Smooth muscle cell (in vitro differentiated cells): ENCODE data around the gene CCDC196. TPM values are rescaled to one million over a fixed set of nuclear protein-coding genes. Genes with fewer than 3 reads are reported as not detected.
A peak's percentile ranks its signal among the peaks of the same experiment; 100 is the strongest.

Experiments used
- DNase-seq: peaks from one replicate; lab custom pipeline; 2025; ENCODE audit not compliant: unreplicated experiment; lab: John Stamatoyannopoulos, UW
- H2AFZ ChIP-seq: fragments of 200-600 bp; sonication (generic); 2 replicates; pipeline ENCODE4 v1.6.0; 2016; ENCODE audit warnings: antibody characterized with exemption, low read depth, mild to moderate bottlenecking
- H3F3A ChIP-seq: fragments of 200-600 bp; sonication (generic); 2 replicates; pipeline ENCODE4 v1.6.0; 2017; ENCODE audit warnings: antibody characterized with exemption, low read depth
- H3K27ac ChIP-seq: fragments of 200-600 bp; sonication (generic); 2 replicates; pipeline ENCODE4 v1.5.1; 2016; ENCODE audit warnings: low read depth, mild to moderate bottlenecking
- H3K27me3 ChIP-seq: fragments of 200-600 bp; sonication (generic); 2 replicates; pipeline ENCODE4 v1.6.1; 2016; ENCODE audit warnings: low read depth, mild to moderate bottlenecking
- H3K36me3 ChIP-seq: fragments of 200-600 bp; sonication (generic); 2 replicates; pipeline ENCODE4 v1.5.1; 2016; ENCODE audit warnings: low read depth
- H3K4me1 ChIP-seq: fragments of 200-600 bp; sonication (generic); 2 replicates; pipeline ENCODE4 v1.5.1; 2016; ENCODE audit warnings: low read depth
- H3K4me2 ChIP-seq: fragments of 200-600 bp; sonication (generic); 2 replicates; pipeline ENCODE4 v1.6.0; 2016; ENCODE audit warnings: mild to moderate bottlenecking
- H3K4me3 ChIP-seq: fragments of 200-600 bp; sonication (generic); 2 replicates; pipeline ENCODE4 v1.5.1; 2016; ENCODE audit warnings: mild to moderate bottlenecking
- H3K79me2 ChIP-seq: fragments of 200-600 bp; sonication (generic); 2 replicates; pipeline ENCODE4 v1.6.0; 2016; ENCODE audit warnings: low read depth, mild to moderate bottlenecking
- H3K9ac ChIP-seq: fragments of 200-600 bp; sonication (generic); 2 replicates; pipeline ENCODE4 v1.6.0; 2016; ENCODE audit warnings: low read depth
- H3K9me3 ChIP-seq: fragments of 200-600 bp; sonication (generic); replicated peaks from 2 replicates; pipeline ENCODE4 v1.5.1; 2016; ENCODE audit warnings: low read depth
- H4K20me1 ChIP-seq: fragments of 200-600 bp; sonication (generic); 2 replicates; pipeline ENCODE4 v1.6.0; 2016; ENCODE audit warnings: low read depth
- CTCF ChIP-seq: fragments of 200-600 bp; sonication (generic); IDR thresholded peaks from 2 replicates; pipeline ENCODE4 v1.5.1; 2017; ENCODE audit warnings: borderline replicate concordance, mild to moderate bottlenecking, antibody characterized with exemption; ENCODE audit not compliant: insufficient read depth, poor library complexity, severe bottlenecking
- WGBS: methylation state at CpG from one replicate; pipeline ENCODE4 v1.1.7; 2016; ENCODE audit warnings: low lambda C conversion rate; 5-methylcytosine and 5-hydroxymethylcytosine counted together
- polyA plus RNA-seq: library from polyadenylated mRNA; unstranded; fragments of >200 nt; fragmentation: Nextera tagmentation; extraction: Ambion mirVana; gene quantifications from 2 replicates; pipeline ENCODE4 v1.2.1, GENCODE V29; 2016
- total RNA-seq: library from RNA; depleted of rRNA; stranded (reverse); fragments of >200 nt; gene quantifications from 2 replicates; pipeline ENCODE4 v1.2.3, GENCODE V29; 2014

CCDC196 gene
- total and polyA plus RNA-seq, 2 experiments from 2014 or later = not detected

GRCh38 chr14:66508547-66508845 lies 22.3 kb downstream of the CCDC196 start:
- Histone ChIP-seq H3K4me1 (peaks cover 6% of the 10 kb centered on the region), H3K4me3 (peak overlapping the region; percentile 84), H3K36me3 (no peaks in the 10 kb centered on the region), H3K27ac (peak overlapping the region; percentile 54), H3K27me3 (peaks cover 22% of the 10 kb centered on the region), H3F3A (peaks cover 4% of the 10 kb centered on the region), H3K79me2 (peaks cover 33% of the 10 kb centered on the region), H2AFZ (peak overlapping the region; percentile 100), H3K4me2 (peak overlapping the region; percentile 97), H3K9ac (no peak overlapping the region), H4K20me1 (peaks cover 40% of the 10 kb centered on the region), H3K9me3 (no peaks in the 10 kb centered on the region)
- TF ChIP-seq CTCF = no peak
- 1% methylated on average over 18 of the region's 19 CpGs for WGBS
- DNase-seq = no peak

- Histone ChIP-seq H3K36me3 (no peaks in the 10 kb centered on the region), H3K9ac (no peak overlapping the region), H3K4me1 (peaks cover 6% of the 10 kb centered on the region), H3K27ac (peak overlapping the region; percentile 54), H3K9me3 (no peaks in the 10 kb centered on the region), H3F3A (peaks cover 4% of the 10 kb centered on the region), H2AFZ (peak overlapping the region; percentile 100), H3K27me3 (peaks cover 22% of the 10 kb centered on the region), H3K4me3 (peak overlapping the region; percentile 84), H3K79me2 (peaks cover 38% of the 10 kb centered on the region), H3K4me2 (peak overlapping the region; percentile 97), H4K20me1 (peaks cover 40% of the 10 kb centered on the region)
- no peak for TF ChIP-seq CTCF
- DNase-seq = peak; percentile 21
- WGBS = under 1% methylated on average over 49 of the region's 57 CpGs
Measured at GRCh38 chr14:66508846-66509621, 22.9 kb downstream of the CCDC196 start.

DNA sequence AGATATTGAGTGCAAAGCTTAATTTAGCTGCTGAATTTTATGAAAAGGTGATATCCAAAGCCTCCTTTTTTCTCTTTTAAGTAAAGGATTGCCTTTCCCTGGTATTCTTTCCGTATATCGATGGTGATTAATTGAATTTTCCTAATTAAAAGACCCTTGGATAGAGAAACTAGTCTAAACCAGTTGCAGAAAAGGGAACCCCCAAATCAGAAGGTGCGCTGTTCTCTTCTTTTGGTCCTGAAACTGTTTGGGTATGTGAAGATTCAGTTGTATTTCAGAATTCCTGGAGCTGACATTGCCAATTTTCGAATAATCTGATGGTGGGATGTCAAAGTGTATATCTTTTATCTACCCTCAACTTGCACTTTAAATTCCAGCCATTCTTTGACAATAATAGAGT lies 23.7 kb downstream of the CCDC196 start:
- Histone ChIP-seq H3K9me3 (no peaks in the 10 kb centered on the region), H3F3A (peaks cover 4% of the 10 kb centered on the region), H3K36me3 (no peaks in the 10 kb centered on the region), H3K4me3 (peak overlapping the region; percentile 84), H3K79me2 (peaks cover 45% of the 10 kb centered on the region), H3K4me1 (peaks cover 6% of the 10 kb centered on the region), H3K4me2 (peak overlapping the region; percentile 97), H3K27me3 (peaks cover 22% of the 10 kb centered on the region), H3K9ac (no peak overlapping the region), H4K20me1 (peaks cover 40% of the 10 kb centered on the region), H2AFZ (no peak overlapping the region), H3K27ac (no peak overlapping the region)
- TF ChIP-seq CTCF = no peak
- DNase-seq = no peak
- WGBS = 68% methylated on average over 4 of the region's 4 CpGs

- Histone ChIP-seq H3K27ac (no peak overlapping the region), H3K9ac (no peak overlapping the region), H3K4me2 (no peak overlapping the region), H3K79me2 (peaks cover 55% of the 10 kb centered on the region), H3F3A (peaks cover 4% of the 10 kb centered on the region), H3K27me3 (peaks cover 22% of the 10 kb centered on the region), H3K9me3 (no peaks in the 10 kb centered on the region), H3K4me1 (peaks cover 6% of the 10 kb centered on the region), H4K20me1 (peaks cover 40% of the 10 kb centered on the region), H3K36me3 (no peaks in the 10 kb centered on the region), H2AFZ (no peak overlapping the region), H3K4me3 (no peak overlapping the region)
- no peak for DNase-seq
- WGBS = 97% methylated on average over 1 of the region's 1 CpG
- TF ChIP-seq CTCF = no peak
Measured at GRCh38 chr14:66511849-66512248, 25.7 kb downstream of the CCDC196 start.
